NCI-H748 (cell line): Measurements from ENCODE around the gene TBXA2R.
"Not testable (repeated sequence)": the region's sequence is repeated elsewhere in the genome, so short reads cannot be mapped to it uniquely, and the experiment has no call there.

Experiments
- DNase-seq: peaks from one replicate; lab custom pipeline; 2025; ENCODE audit not compliant: unreplicated experiment; lab: John Stamatoyannopoulos, UW

Gene TBXA2R

GRCh38 chr19:3641515-3642269, 35.0 kb upstream of the TBXA2R start:
- no peak for DNase-seq

GRCh38 chr19:3639479-3639878, 32.8 kb upstream of the TBXA2R start:
- DNase-seq: no peak

GRCh38 chr19:3638208-3639193, 31.8 kb upstream of the TBXA2R start:
- no peak for DNase-seq

- no peak for DNase-seq
These were observed 30.9 kb upstream of the TBXA2R start for GRCh38 chr19:3637621-3638020.

- no peak for DNase-seq
These were observed 30.3 kb upstream of the TBXA2R start for GRCh38 chr19:3636962-3637361.

- no peak for DNase-seq
These were observed 29.8 kb upstream of the TBXA2R start for GRCh38 chr19:3636506-3636905.

GRCh38 chr19:3634496-3635045, 27.9 kb upstream of the TBXA2R start:
- DNase-seq: no peak

- DNase-seq: no peak
These were observed 26.9 kb upstream of the TBXA2R start for GRCh38 chr19:3633559-3633988.

- DNase-seq: no peak
These were observed 26.3 kb upstream of the TBXA2R start for GRCh38 chr19:3632739-3633558.

GRCh38 chr19:3632098-3632497, 25.4 kb upstream of the TBXA2R start:
- DNase-seq: no peak

- no peak for DNase-seq
These were observed 24.6 kb upstream of the TBXA2R start for GRCh38 chr19:3631053-3631861.

GRCh38 chr19:3628766-3629165, 22.1 kb upstream of the TBXA2R start:
- not testable (repeated sequence) for DNase-seq

- no peak for DNase-seq
These were observed 20.7 kb upstream of the TBXA2R start for GRCh38 chr19:3627351-3627723.

GRCh38 chr19:3626473-3627350, 20.0 kb upstream of the TBXA2R start, which contains the start of gene CACTIN:
CACTIN (minus strand) TSS chr19:3626790; CDS start chr19:3626762, 28 bp downstream.
- peak; percentile 97 for DNase-seq

GRCh38 chr19:3625996-3626472, 19.4 kb upstream of the TBXA2R start:
- DNase-seq: no peak

GRCh38 chr19:3623716-3624115, 17.0 kb upstream of the TBXA2R start:
- no peak for DNase-seq

- DNase-seq: no peak
These were observed 15.5 kb upstream of the TBXA2R start for GRCh38 chr19:3622224-3622623.

GRCh38 chr19:3621689-3622088, 15.0 kb upstream of the TBXA2R start:
- DNase-seq: no peak
